Thoracic aorta (tissue), 2 donors: ENCODE data around the gene ALKBH8. TPM values are rescaled to one million over a fixed set of nuclear protein-coding genes. Genes with fewer than 3 reads are reported as not detected.

Source experiments
- ATAC-seq: fragments of 150-250 bp; one replicate; pipeline ENCODE4 v1.8.0; 2017; ENCODE audit warnings: low read depth; ENCODE audit not compliant: insufficient number of reproducible peaks, low FRiP score
- DNase-seq: peaks from one replicate; pipeline ENCODE4 v3.0.0-alpha.2; 2020; ENCODE audit warnings: low spot score
- H3K27ac ChIP-seq, 2 donors: fragments of 200-600 bp; sonication (generic); 1 replicate in 1 of 2; 2 replicates in 1 of 2; pipeline ENCODE4 v1.5.1; 2016; ENCODE audit warnings: mild to moderate bottlenecking in 2 of 2, moderate library complexity in 2 of 2
- H3K27me3 ChIP-seq: fragments of 200-600 bp; sonication (generic); replicated peaks from 2 replicates; pipeline ENCODE4 v1.6.0; 2016; ENCODE audit warnings: mild to moderate bottlenecking; ENCODE audit not compliant: insufficient read depth
- H3K36me3 ChIP-seq: fragments of 200-600 bp; sonication (generic); one replicate; pipeline ENCODE4 v1.5.1; 2016
- H3K4me1 ChIP-seq, 2 donors: fragments of 200-600 bp; sonication (generic); 1 replicate in 1 of 2; 2 replicates in 1 of 2; pipeline versions ENCODE4 v1.5.1 to v1.6.0; 2016; ENCODE audit warnings: low read depth in 2 of 2, mild to moderate bottlenecking in 1 of 2; ENCODE audit not compliant: control insufficient read depth in 1 of 2
- H3K4me3 ChIP-seq: fragments of 200-600 bp; sonication (generic); 2 replicates; pipeline ENCODE4 v1.5.1; 2016; ENCODE audit warnings: mild to moderate bottlenecking
- H3K9me3 ChIP-seq: fragments of 200-600 bp; sonication (generic); 2 replicates; pipeline ENCODE4 v1.5.1; 2016
- CTCF ChIP-seq: fragments of 200-600 bp; sonication (generic); IDR thresholded peaks from one replicate; pipeline ENCODE4 v1.5.1; 2019; ENCODE audit warnings: antibody characterized with exemption
- total RNA-seq, 2 donors: library from RNA; depleted of rRNA; stranded (reverse); fragments of >200 nt; gene quantifications; one replicate each; pipeline versions ENCODE4 v1.1.0 to v1.2.3, GENCODE V29; 2016

ALKBH8 gene
- total RNA-seq, 2 donors from 2014 or later: 10.6 to 16.8 TPM

- Histone ChIP-seq H3K27ac (peak within 1 kb of the TSS; percentile 75), H3K27me3 (no peaks in the 10 kb centered on the region), H3K4me3 (peak within 1 kb of the TSS; percentile 79), H3K36me3 (peaks cover 13% of the 10 kb centered on the region), H3K9me3 (no peaks in the 10 kb centered on the region), H3K4me1 (peaks cover 3 to 11% of the 10 kb centered on the region in 2 donors)
- ATAC-seq (peak; percentile 100), DNase-seq (peak; percentile 45)
- TF ChIP-seq CTCF: no peak
These were observed 107.8 kb downstream of the ALKBH8 start, which contains the start of gene CWF19L2 for GRCh38 chr11:107457558-107458271. Gene CWF19L2, minus strand, starts transcription at chr11:107457825. Its CDS starts 9 bp downstream, at chr11:107457816.

- Histone ChIP-seq H3K27me3 (no peaks in the 10 kb centered on the region), H3K27ac (peak overlapping the region; percentile 75), H3K36me3 (peaks cover 16% of the 10 kb centered on the region), H3K4me3 (peak overlapping the region; percentile 79), H3K9me3 (no peaks in the 10 kb centered on the region), H3K4me1 (peaks cover 3 to 11% of the 10 kb centered on the region in 2 donors)
- no peak for TF ChIP-seq CTCF
- ATAC-seq (no peak), DNase-seq (no peak)
These were observed 108.4 kb downstream of the ALKBH8 start for GRCh38 chr11:107457205-107457557.

GRCh38 chr11:107453594-107454286 is 111.8 kb downstream of the ALKBH8 start:
- DNase-seq: no peak
- H3K36me3 ChIP-seq: peaks cover 16% of the 10 kb centered on the region
- ATAC-seq: no peak
- H3K4me1 ChIP-seq: peaks cover 3 to 11% of the 10 kb centered on the region in 2 donors
- no peaks in the 10 kb centered on the region for H3K9me3 ChIP-seq
- TF ChIP-seq CTCF: no peak
- H3K27ac ChIP-seq: no peak overlapping the region
- no peak overlapping the region for H3K4me3 ChIP-seq
- no peaks in the 10 kb centered on the region for H3K27me3 ChIP-seq

Other genes starting within 250 kb of the ALKBH8 start
- gene CWF19L2, start 107.9 kb downstream of the ALKBH8 start, total RNA-seq: 10 to 100 TPM; 21.0 to 23.3 TPM
- gene ELMOD1, start 25.4 kb upstream of the ALKBH8 start, total RNA-seq: 1 to 10 TPM in 1 of 2 donors, not detected in 1; 3.2 TPM
- 1 to 10 TPM in 1 of 2 donors, not detected in 1; 1.2 TPM for gene SLN, start 146.3 kb upstream of the ALKBH8 start, total RNA-seq